ENCODE results near the gene ARHGAP12.
A peak's percentile ranks its signal among the peaks of the same experiment; 100 is the strongest.

Gene ARHGAP12

DNA sequence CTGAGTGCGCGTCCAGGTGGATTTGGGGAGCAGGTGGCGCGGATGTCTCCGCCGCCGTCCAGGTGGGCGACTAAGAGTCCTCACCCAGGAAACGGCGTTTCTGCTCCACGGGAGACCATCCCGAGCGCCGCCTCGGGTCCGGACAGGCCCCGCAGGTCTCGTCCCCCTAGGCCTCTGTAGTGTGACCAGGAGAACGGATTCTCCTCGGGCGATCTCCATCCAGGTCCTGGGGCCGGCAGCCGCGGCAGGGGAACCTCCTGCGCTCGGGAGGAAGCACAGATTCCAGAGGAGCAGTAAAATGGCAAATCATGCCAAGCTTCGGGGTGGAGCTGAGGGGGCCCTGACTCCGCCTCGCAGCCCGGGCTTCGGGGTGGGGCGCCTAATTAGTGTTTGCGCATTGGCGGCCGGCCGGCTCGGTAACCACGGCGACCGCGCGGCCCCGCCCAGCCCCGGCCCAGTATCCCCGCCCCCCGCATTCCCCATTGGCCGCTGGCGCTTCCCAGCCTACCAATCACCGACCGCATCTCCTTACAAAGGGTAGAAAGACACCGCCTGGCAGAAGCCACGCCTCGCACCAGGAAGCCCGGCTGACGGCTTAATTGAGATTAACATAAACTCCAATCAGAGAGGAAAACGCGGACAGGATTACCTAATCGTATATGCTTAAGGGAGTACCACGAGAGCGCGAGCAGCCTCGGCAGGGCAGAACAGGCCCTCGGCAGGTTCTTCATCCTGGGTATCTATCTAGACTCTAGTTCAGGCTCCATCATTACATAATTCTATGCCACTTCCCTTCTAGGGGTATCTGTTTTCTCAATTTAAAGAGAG lies 168.6 kb downstream of the ARHGAP12 start (continued):
- no peak for TF ChIP-seq ZNF529 (tag by site-specific recombination; IDR thresholded peaks at IDR 0.05; ENCODE audit: insufficient replicate concordance)
- TF ChIP-seq SETDB1 (IDR thresholded peaks at IDR 0.05; ENCODE audit: insufficient read length, low read length): peak; percentile 19
- TF ChIP-seq ZNF416 (tag by site-specific recombination; IDR thresholded peaks at IDR 0.05): no peak
- no peak for TF ChIP-seq ZBTB48 (tag by site-specific recombination; IDR thresholded peaks at IDR 0.05)
- no peak for TF ChIP-seq OSR2 (tag by site-specific recombination; IDR thresholded peaks at IDR 0.05)
- TF ChIP-seq ZNF670 (tag by site-specific recombination; IDR thresholded peaks at IDR 0.05; ENCODE audit: low read depth): no peak
- peak; percentile 35 for TF ChIP-seq ZXDB (tag by site-specific recombination; IDR thresholded peaks at IDR 0.05)
- TF ChIP-seq ZNF558 (tag by site-specific recombination; IDR thresholded peaks at IDR 0.05): no peak
- TF ChIP-seq ZNF658 (tag by site-specific recombination; IDR thresholded peaks at IDR 0.05): no peak
- no peak for TF ChIP-seq ZNF2 (tag by site-specific recombination; IDR thresholded peaks at IDR 0.05)
- TF ChIP-seq GLI2 (tag by site-specific recombination; IDR thresholded peaks at IDR 0.05; ENCODE audit: borderline replicate concordance, low read depth): no peak
- no peak for TF ChIP-seq ZNF521 (tag by site-specific recombination; IDR thresholded peaks at IDR 0.05)
- TF ChIP-seq, protein P1, sequence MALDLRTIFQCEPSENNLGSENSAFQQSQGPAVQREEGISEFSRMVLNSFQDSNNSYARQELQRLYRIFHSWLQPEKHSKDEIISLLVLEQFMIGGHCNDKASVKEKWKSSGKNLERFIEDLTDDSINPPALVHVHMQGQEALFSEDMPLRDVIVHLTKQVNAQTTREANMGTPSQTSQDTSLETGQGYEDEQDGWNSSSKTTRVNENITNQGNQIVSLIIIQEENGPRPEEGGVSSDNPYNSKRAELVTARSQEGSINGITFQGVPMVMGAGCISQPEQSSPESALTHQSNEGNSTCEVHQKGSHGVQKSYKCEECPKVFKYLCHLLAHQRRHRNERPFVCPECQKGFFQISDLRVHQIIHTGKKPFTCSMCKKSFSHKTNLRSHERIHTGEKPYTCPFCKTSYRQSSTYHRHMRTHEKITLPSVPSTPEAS (tag by site-specific recombination; IDR thresholded peaks at IDR 0.05): no peak
- TF ChIP-seq, protein P2, sequence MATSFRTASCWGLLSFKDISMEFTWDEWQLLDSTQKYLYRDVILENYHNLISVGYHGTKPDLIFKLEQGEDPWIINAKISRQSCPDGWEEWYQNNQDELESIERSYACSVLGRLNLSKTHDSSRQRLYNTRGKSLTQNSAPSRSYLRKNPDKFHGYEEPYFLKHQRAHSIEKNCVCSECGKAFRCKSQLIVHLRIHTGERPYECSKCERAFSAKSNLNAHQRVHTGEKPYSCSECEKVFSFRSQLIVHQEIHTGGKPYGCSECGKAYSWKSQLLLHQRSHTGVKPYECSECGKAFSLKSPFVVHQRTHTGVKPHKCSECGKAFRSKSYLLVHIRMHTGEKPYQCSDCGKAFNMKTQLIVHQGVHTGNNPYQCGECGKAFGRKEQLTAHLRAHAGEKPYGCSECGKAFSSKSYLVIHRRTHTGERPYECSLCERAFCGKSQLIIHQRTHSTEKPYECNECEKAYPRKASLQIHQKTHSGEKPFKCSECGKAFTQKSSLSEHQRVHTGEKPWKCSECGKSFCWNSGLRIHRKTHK (tag by site-specific recombination; IDR thresholded peaks at IDR 0.05): no peak
- no peak for TF ChIP-seq ZBTB1 (tag by site-specific recombination; IDR thresholded peaks at IDR 0.05)
- no peak for TF ChIP-seq ZNF549 (tag by site-specific recombination; IDR thresholded peaks at IDR 0.05)
- TF ChIP-seq, protein P3, sequence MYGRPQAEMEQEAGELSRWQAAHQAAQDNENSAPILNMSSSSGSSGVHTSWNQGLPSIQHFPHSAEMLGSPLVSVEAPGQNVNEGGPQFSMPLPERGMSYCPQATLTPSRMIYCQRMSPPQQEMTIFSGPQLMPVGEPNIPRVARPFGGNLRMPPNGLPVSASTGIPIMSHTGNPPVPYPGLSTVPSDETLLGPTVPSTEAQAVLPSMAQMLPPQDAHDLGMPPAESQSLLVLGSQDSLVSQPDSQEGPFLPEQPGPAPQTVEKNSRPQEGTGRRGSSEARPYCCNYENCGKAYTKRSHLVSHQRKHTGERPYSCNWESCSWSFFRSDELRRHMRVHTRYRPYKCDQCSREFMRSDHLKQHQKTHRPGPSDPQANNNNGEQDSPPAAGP (tag by site-specific recombination; IDR thresholded peaks at IDR 0.05): 0 out of 2 replicates have a peak, but pooled peaks have one; percentile 22
- no peak for TF ChIP-seq ZNF223 (tag by site-specific recombination; IDR thresholded peaks at IDR 0.05)
- TF ChIP-seq, protein P4, sequence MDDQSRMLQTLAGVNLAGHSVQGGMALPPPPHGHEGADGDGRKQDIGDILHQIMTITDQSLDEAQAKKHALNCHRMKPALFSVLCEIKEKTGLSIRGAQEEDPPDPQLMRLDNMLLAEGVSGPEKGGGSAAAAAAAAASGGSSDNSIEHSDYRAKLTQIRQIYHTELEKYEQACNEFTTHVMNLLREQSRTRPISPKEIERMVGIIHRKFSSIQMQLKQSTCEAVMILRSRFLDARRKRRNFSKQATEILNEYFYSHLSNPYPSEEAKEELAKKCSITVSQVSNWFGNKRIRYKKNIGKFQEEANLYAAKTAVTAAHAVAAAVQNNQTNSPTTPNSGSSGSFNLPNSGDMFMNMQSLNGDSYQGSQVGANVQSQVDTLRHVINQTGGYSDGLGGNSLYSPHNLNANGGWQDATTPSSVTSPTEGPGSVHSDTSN (CRISPR knock-in tag; IDR thresholded peaks at IDR 0.05): no peak; the same call in 1 of the 2 replicates
- TF ChIP-seq, protein P5, sequence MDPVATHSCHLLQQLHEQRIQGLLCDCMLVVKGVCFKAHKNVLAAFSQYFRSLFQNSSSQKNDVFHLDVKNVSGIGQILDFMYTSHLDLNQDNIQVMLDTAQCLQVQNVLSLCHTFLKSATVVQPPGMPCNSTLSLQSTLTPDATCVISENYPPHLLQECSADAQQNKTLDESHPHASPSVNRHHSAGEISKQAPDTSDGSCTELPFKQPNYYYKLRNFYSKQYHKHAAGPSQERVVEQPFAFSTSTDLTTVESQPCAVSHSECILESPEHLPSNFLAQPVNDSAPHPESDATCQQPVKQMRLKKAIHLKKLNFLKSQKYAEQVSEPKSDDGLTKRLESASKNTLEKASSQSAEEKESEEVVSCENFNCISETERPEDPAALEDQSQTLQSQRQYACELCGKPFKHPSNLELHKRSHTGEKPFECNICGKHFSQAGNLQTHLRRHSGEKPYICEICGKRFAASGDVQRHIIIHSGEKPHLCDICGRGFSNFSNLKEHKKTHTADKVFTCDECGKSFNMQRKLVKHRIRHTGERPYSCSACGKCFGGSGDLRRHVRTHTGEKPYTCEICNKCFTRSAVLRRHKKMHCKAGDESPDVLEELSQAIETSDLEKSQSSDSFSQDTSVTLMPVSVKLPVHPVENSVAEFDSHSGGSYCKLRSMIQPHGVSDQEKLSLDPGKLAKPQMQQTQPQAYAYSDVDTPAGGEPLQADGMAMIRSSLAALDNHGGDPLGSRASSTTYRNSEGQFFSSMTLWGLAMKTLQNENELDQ (tag by site-specific recombination; IDR thresholded peaks at IDR 0.05; ENCODE audit: low read depth): no peak
- TF ChIP-seq, protein P6, sequence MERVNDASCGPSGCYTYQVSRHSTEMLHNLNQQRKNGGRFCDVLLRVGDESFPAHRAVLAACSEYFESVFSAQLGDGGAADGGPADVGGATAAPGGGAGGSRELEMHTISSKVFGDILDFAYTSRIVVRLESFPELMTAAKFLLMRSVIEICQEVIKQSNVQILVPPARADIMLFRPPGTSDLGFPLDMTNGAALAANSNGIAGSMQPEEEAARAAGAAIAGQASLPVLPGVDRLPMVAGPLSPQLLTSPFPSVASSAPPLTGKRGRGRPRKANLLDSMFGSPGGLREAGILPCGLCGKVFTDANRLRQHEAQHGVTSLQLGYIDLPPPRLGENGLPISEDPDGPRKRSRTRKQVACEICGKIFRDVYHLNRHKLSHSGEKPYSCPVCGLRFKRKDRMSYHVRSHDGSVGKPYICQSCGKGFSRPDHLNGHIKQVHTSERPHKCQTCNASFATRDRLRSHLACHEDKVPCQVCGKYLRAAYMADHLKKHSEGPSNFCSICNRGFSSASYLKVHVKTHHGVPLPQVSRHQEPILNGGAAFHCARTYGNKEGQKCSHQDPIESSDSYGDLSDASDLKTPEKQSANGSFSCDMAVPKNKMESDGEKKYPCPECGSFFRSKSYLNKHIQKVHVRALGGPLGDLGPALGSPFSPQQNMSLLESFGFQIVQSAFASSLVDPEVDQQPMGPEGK (tag by site-specific recombination; IDR thresholded peaks at IDR 0.05): peak; percentile 76
- no peak for TF ChIP-seq RBAK (tag by site-specific recombination; IDR thresholded peaks at IDR 0.05)
- TF ChIP-seq ZBTB17 (tag by site-specific recombination; IDR thresholded peaks at IDR 0.05): peak; percentile 89; the same call in 1 of the 2 replicates
- 0 out of 2 replicates have a peak, but pooled peaks have one; percentile 18 for TF ChIP-seq ZNF10 (tag by site-specific recombination; IDR thresholded peaks at IDR 0.05)
- no peak for TF ChIP-seq ZBTB21 (tag by site-specific recombination; IDR thresholded peaks at IDR 0.05)
- TF ChIP-seq, protein P7, sequence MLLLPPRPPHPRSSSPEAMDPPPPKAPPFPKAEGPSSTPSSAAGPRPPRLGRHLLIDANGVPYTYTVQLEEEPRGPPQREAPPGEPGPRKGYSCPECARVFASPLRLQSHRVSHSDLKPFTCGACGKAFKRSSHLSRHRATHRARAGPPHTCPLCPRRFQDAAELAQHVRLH (tag by site-specific recombination; IDR thresholded peaks at IDR 0.05): no peak
- TF ChIP-seq REPIN1 (tag by site-specific recombination; IDR thresholded peaks at IDR 0.05; ENCODE audit: low read depth): no peak
- TF ChIP-seq ZNF174 (tag by site-specific recombination; IDR thresholded peaks at IDR 0.05): no peak
- TF ChIP-seq ZFHX2 (tag by site-specific recombination; conservative IDR thresholded peaks at IDR 0.05): no peak
- TF ChIP-seq ZNF560 (tag by site-specific recombination; IDR thresholded peaks at IDR 0.05; ENCODE audit: borderline replicate concordance): no peak
- no peak for TF ChIP-seq ZNF747 (tag by site-specific recombination; IDR thresholded peaks at IDR 0.05)
